Measurements from ENCODE around the gene SCLT1. TPM values are rescaled to one million over a fixed set of nuclear protein-coding genes. Genes with fewer than 3 reads are reported as not detected.

The SCLT1 gene
- polyA plus RNA-seq, 1 experiment, result 3.1 TPM

GRCh38 chr4:129110931-129111330, 17.6 kb upstream of the SCLT1 start:
- no peak for DNase-seq (ENCODE audit: low read depth)
- TF ChIP-seq CTCF (IDR thresholded peaks at IDR 0.05; ENCODE audit: insufficient read depth, low read depth, low read length), result no peak
- Histone ChIP-seq H3K27me3 (ENCODE audit: control insufficient read depth, insufficient read depth, low read length) (no peaks in the 10 kb centered on the region), H3K4me3 (ENCODE audit: low read depth, low read length) (no peak overlapping the region), H3K36me3 (ENCODE audit: control insufficient read depth, insufficient read depth, low read length) (no peaks in the 10 kb centered on the region)
- ChIA-PET CTCF (interaction anchor here (0.7 kb wide), 1 partner anchor 88 kb away, joined by 3 read pairs; no protein-coding TSS in a partner anchor), POLR2A (no interaction called here)

- Histone ChIP-seq H3K27me3 (ENCODE audit: control insufficient read depth, insufficient read depth, low read length) (no peaks in the 10 kb centered on the region), H3K36me3 (ENCODE audit: control insufficient read depth, insufficient read depth, low read length) (no peaks in the 10 kb centered on the region), H3K4me3 (ENCODE audit: low read depth, low read length) (no peak overlapping the region)
- TF ChIP-seq CTCF (IDR thresholded peaks at IDR 0.05; ENCODE audit: insufficient read depth, low read depth, low read length), result no peak
- ChIA-PET CTCF (interaction anchor here (0.6 to 0.7 kb wide), 2 partner anchors 88 to 252 kb away, joined by 3 read pairs; no protein-coding TSS in a partner anchor), POLR2A (no interaction called here)
- no peak for DNase-seq (ENCODE audit: low read depth)
These were observed 16.9 kb upstream of the SCLT1 start for GRCh38 chr4:129109965-129110824.

GRCh38 chr4:129098531-129099001, 5.2 kb upstream of the SCLT1 start:
- no peak overlapping the region for H3K4me3 ChIP-seq (ENCODE audit: low read depth, low read length)
- H3K27me3 ChIP-seq (ENCODE audit: control insufficient read depth, insufficient read depth, low read length), result no peaks in the 10 kb centered on the region
- no peak for DNase-seq (ENCODE audit: low read depth)
- ChIA-PET CTCF (no interaction called here), POLR2A (no interaction called here)
- no peaks in the 10 kb centered on the region for H3K36me3 ChIP-seq (ENCODE audit: control insufficient read depth, insufficient read depth, low read length)
- TF ChIP-seq CTCF (IDR thresholded peaks at IDR 0.05; ENCODE audit: insufficient read depth, low read depth, low read length), result no peak

GRCh38 chr4:129095811-129096454, 2.6 kb upstream of the SCLT1 start, which contains the start of gene C4orf33:
C4orf33 (plus strand) TSS chr4:129096152; CDS start chr4:129102611, 6,459 bp downstream.
- no peak for DNase-seq (ENCODE audit: low read depth)
- Histone ChIP-seq H3K36me3 (ENCODE audit: control insufficient read depth, insufficient read depth, low read length) (no peaks in the 10 kb centered on the region), H3K27me3 (ENCODE audit: control insufficient read depth, insufficient read depth, low read length) (no peaks in the 10 kb centered on the region), H3K4me3 (ENCODE audit: low read depth, low read length) (peak within 1 kb of the TSS; percentile 65)
- POLR2A ChIA-PET, result no interaction called here
- CTCF ChIA-PET, result no interaction called here
- TF ChIP-seq CTCF (IDR thresholded peaks at IDR 0.05; ENCODE audit: insufficient read depth, low read depth, low read length), result no peak

- Histone ChIP-seq H3K27me3 (ENCODE audit: control insufficient read depth, insufficient read depth, low read length) (no peaks in the 10 kb centered on the region), H3K4me3 (ENCODE audit: low read depth, low read length) (no peak overlapping the region), H3K36me3 (ENCODE audit: control insufficient read depth, insufficient read depth, low read length) (no peaks in the 10 kb centered on the region)
- POLR2A ChIA-PET, result no interaction called here
- no peak for TF ChIP-seq CTCF (IDR thresholded peaks at IDR 0.05; ENCODE audit: insufficient read depth, low read depth, low read length)
- DNase-seq (ENCODE audit: low read depth), result no peak
- CTCF ChIA-PET, result no interaction called here
These were observed 1.0 kb upstream of the SCLT1 start for GRCh38 chr4:129094347-129094746.
